HL-60/S4 treated with phorbol 12-myristate 13-acetate at 8.2 ng/mL for 4 days and 3 days (cell line): ENCODE results near the gene DNAAF8.

Experiments used
- in situ Hi-C: fragments of 300-500 bp; cut with MboI; formaldehyde crosslinking; loops from 2 replicates; pipeline ENCODE4 v1.15.0; 2022; ENCODE audit warnings: low sequenced_read_pairs

DNAAF8 gene

DNA sequence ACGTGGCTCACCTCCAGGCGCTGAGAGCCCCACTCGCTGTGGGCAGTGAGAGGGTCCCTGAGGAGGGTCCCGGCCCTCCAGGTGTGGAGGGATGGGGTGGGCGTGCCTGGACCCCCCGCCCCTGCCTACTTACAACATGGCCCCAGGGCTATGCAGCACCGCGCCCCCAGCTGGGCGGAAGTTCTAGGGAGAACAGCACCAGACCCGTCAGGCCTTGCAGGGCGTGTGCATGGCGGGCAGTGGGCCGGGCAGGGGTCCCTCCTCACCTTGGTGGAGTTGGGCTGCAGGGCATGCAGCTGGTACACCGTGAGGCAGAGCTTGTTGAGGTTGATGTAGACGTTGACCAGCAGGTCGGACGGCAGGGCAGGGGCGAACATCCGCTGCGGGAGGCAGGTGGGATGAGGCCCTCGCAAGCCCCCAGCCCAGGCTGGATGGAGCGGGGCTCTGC, 63.5 kb downstream of the DNAAF8 start:
- in situ Hi-C loops, result no loop called here

DNA sequence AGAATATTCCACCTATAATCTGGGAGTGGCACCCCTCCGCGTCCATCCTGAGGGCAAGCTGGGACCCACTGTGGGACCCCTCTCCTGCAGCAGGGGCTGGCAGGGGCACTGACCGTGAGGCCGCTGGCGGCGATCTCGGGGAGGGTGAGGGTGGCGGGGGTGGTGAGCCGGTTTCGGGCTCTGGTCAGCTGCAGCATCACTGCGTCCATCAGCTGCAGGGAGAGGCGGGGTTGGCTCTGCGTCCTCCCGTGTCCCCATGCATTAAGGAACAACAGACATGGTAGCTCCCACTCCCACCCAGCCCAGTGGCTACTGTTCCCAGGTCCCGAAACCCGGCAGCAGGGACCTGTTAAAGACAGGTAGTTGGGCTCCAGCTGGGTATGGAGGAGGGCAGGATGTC, 64.1 kb downstream of the DNAAF8 start:
- in situ Hi-C loops, result no loop called here
